HG03378 (cell line): ENCODE results near the gene DTX2.
"Not testable (repeated sequence)": the region's sequence is repeated elsewhere in the genome, so short reads cannot be mapped to it uniquely, and the experiment has no call there.

Experiments
- ATAC-seq: cut with Tn5 transposase; IDR thresholded peaks from one replicate; pipeline ENCODE4 v1.9.1; 2021; ENCODE audit warnings: mild to moderate bottlenecking, moderate library complexity; ENCODE audit not compliant: unreplicated experiment

Gene DTX2

GRCh38 chr7:76511200-76511910 is 49.8 kb downstream of the DTX2 start:
- not testable (repeated sequence) for ATAC-seq

DNA sequence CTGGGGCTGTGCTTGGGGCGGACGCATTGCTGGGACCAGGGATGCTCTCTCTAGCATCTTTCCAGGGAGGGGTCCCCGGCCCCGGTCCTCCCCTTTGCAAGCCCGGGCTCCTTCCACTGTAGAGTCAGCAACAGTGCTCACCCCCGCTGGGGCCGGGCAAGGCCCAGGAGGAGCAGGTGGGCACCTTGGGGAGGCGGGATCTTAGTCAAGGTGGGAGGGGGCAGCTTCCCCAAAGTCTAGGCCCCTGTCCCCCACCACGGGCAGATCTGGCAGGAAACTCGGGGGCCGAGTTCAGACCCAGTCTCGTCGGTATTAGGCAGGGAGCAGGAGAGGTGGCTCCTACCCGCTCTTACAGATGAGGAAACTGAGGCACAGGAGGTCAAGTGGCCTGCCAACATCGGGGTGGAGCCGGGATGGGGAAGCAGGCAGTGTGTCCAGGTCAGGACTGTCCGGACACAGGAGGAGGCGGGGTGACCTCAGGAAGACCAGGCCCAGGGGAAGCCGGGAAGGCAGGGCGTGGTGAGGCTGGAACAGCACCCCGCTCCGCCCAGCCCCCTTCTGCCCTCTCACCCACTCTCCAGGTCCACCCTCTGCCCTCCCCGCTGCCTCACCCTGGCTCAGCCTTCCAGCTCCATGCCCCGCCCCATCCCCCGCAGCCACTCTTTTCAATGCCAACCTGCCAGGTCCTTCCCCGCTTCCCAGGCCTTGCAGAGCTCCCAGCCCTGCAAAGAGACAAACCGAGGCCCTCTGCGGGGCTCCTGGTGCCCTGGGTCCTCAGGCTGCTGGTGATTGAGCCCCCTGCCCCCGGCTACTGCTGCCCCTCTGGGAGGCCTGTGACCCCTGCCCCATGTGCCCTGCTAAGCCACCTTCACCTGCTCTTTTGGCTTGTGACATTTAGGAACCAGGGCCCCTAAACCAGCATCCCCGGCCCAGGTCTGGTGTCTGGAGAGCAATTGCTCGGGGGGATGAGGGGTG is 50.7 kb downstream of the DTX2 start:
- ATAC-seq = not testable (repeated sequence)

DNA sequence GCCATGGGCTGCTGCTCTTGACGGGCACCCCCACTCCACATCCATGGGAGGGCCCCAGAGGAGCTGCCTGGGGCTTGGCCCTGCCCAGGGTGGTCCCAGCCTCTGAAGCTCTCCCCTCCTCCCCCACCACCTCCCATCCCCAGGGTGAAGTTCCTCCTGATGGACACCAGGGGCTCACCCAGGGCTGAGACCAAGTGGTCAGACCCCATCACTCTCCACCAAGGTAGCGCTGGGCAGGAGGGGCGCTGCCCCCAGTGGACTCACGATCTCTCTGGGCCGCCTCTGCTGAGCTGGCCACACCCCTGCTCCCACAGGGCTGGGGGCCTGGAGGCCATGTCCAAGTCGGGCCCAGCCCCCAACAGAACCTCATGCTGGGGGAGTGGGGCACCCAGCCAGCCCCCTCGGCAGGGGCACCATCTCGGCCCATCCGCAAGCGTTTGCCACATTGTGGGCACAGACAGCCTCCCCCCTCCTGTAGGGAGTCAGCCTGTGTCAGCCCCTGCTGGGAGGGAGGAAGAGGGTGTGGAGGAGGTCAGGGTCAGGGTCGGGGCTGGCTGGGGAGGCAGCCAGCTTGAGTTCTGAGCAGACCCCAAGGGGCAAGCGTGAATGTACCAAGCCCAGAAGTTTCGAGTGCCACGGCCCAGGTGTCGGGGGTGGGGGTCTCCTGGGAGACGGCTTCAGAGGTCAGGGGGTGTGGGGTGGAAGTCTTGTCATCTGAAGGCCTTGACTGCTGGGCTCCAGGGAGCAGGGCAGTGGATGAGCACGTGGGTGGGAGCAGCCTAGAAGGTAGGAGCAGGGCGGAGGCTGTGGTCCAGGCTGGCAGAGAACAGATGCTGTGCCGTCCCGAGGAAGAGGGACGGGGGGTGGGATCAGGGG is 51.7 kb downstream of the DTX2 start:
- ATAC-seq = no peak

DNA sequence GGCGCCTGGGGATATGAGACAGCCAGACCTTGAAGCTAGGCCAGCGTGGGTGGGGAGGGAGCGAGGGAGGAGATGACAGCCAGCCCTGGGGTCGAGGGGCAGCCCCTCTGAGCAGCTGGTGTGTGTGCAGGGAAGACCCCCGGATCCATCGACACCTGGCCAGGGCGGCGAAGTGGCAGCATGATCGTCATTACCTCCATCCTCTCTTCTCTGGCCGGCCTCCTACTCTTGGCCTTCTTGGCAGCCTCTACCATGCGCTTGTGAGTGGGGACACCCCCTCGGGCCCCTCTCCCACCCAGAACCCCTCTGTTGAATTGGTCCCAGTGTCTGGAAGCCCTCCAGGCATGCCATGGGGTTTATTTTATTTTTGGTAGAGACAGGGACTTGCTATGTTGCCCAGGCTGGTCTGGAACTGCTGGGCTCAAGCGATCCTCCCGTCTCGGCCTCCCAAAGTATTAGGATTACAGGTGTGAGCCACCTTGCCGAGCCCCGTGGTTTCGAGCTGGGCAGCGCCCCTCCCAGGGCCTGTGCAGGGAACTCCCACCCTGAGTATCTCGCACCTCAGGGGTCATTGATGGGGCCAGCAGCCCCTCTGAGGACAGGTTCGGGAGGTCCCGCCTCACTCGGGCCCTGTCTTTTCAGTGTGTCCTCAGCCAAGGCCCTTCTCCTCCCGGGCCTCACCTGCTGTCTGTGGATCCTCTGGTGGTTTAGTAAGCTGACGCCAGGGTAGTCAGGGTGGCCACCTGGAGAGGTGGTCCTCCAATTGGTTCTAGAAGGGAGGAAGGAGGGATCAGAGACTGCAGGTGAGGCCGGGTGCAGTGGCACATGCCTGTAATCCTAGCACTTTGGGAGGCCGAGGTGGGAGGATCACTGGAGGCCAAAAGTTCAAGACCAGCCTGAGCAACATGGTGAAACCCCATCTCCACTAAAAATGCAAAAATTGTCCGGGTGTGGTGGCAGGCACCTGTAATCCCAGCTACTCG is 52.6 kb downstream of the DTX2 start:
- ATAC-seq = no peak

- ATAC-seq = no peak
These were observed 53.6 kb downstream of the DTX2 start for GRCh38 chr7:76514926-76515771.

DNA sequence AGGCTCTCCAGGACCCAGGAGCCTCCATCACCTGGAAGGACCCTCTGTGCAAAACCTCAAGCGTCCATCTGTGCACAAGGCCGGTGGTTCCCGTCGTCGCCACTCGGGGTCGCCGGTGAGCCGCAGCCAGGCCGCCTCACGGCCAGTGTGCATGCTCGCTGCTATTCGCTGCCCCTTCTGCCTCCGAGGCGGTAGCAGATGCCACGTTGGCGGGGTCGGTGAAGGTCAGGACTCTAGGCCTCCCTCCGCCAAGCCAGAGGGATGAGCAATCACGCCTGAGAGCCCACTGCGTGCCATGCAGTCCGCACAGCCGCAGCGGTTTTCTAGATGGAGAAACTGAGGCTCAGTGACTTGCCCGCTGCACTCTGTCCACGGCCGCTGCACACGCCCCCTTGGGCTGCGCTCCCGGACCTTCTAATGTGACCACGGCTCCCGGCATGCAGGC is 54.5 kb downstream of the DTX2 start:
- peak; percentile 59 for ATAC-seq

DNA sequence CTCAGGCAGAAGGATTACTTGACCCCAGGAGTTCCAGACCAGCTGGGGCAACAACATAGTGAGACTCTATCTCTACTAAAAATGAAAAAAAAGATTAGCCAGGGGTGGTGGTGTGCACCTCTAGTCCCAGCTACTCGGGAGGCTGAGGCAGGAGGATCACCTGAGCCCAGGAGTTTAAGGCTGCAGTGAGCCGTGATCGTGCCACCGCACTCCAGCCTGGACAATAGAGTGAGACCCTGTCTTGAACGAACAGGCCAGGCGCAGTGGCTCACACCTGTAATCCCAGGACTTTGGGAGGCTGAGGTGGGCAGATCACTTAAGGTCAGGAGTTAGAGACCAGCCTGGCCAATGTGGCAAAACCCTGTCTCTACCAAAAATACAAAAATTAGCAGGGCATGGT is 55.4 kb downstream of the DTX2 start:
- not testable (repeated sequence) for ATAC-seq

GRCh38 chr7:76526183-76526582 is 64.7 kb downstream of the DTX2 start:
- not testable (repeated sequence) for ATAC-seq

GRCh38 chr7:76531643-76532042 is 70.1 kb downstream of the DTX2 start:
- ATAC-seq = not testable (repeated sequence)

GRCh38 chr7:76543197-76543596 is 81.7 kb downstream of the DTX2 start, which contains the start of gene SPDYE16:
Gene SPDYE16 (minus strand): TSS chr7:76543297. CDS start chr7:76541459, 1,838 bp downstream.
- ATAC-seq = not testable (repeated sequence)

DNA sequence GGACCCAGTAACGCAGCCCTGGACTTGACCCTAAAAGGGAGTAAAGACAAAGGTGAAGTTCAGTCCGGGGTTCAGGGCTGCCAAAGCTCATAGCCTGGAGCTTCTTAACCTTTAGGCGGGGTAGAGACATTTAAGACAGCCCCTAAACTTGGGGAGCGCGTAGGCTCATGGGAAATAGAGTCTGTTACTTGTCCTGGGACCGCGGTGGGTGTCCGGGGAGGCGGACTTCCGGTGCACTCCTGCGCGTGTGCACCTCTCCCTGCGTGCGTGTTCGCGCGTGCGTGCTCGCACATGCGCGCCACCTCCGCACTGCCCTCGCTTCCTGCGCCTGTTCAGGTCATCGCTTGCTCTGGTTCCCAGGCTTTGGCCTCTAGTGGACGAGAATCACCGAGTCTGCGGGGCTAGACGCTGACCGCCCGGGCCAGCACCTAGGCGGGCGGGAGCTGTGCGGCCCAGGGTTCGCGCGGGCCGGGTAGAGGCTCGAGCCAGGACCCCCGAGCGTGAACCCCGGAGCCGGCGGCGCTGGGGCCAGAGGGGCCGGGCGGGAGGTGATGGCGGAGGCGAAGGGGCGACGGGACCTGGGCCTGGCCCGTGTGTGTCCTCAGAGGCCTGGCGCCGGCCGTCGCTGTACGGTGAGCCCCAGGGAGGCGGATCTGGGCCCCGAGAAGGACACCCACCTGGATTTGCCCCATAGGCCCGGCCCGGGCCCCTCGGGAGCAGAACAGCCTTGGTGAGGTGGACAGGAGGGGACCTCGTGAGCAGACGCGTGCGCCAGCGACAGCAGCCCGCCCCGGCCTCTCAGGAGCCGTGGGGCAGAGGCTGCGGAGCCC is 87.7 kb downstream of the DTX2 start:
- ATAC-seq = peak; percentile 98

DNA sequence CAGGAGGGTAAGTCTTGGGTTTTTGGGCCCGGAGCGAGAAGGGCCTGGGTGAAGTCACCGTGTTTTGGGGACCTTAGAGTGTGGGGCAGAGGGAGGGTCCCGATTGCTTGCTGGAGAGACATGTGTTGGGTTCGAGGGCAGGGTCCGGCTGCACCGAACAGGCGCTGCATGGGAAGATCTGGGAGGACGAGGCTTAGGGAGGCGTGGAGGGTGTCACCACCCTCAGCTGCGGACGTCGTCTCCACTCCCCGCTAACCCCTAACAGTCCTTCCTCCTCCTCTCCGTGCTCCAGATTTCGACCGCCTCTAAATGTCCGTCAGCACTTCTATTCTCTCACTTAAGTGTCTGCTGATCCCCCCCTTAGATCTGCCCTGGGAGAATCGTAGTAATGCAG is 88.3 kb downstream of the DTX2 start:
- not testable (repeated sequence) for ATAC-seq

GRCh38 chr7:76551992-76552391 is 90.5 kb downstream of the DTX2 start:
- ATAC-seq = not testable (repeated sequence)
